GM23338 (cell line): ENCODE data around the gene PHAX. TPM values are rescaled to one million over a fixed set of nuclear protein-coding genes. Genes with fewer than 3 reads are reported as not detected.

Experiments
- ATAC-seq: fragments of 200-7000 bp; cut with Tn5 transposase; 3 replicates; pipeline ENCODE4 v1.9.1; 2020
- DNase-seq: peaks from one replicate; pipeline ENCODE4 v3.0.0-alpha.2; 2015; ENCODE audit warnings: low spot score
- H2AFZ ChIP-seq: fragments of 200-600 bp; sonication (generic); 2 replicates; pipeline ENCODE4 v1.8.0; 2016; ENCODE audit warnings: antibody characterized with exemption, mild to moderate bottlenecking, moderate library complexity
- H3F3A ChIP-seq: fragments of 200-600 bp; sonication (generic); replicated peaks from 2 replicates; pipeline ENCODE4 v1.8.0; 2017; ENCODE audit warnings: antibody characterized with exemption, mixed run types, low read depth
- H3K27ac ChIP-seq: fragments of 200-600 bp; sonication (generic); 2 replicates; pipeline ENCODE4 v1.6.1; 2016; ENCODE audit warnings: low read depth
- H3K27me3 ChIP-seq: fragments of 200-600 bp; sonication (generic); 2 replicates; pipeline ENCODE4 v1.8.0; 2016; ENCODE audit warnings: mild to moderate bottlenecking, mixed run types, moderate library complexity; ENCODE audit not compliant: insufficient read depth
- H3K36me3 ChIP-seq: fragments of 200-600 bp; sonication (generic); 2 replicates; pipeline ENCODE4 v1.8.0; 2016; ENCODE audit warnings: mild to moderate bottlenecking; ENCODE audit not compliant: insufficient read depth
- H3K4me1 ChIP-seq: fragments of 200-600 bp; sonication (generic); 2 replicates; pipeline ENCODE4 v1.8.0; 2016; ENCODE audit warnings: mild to moderate bottlenecking, moderate library complexity; ENCODE audit not compliant: insufficient read depth
- H3K4me2 ChIP-seq: fragments of 200-600 bp; sonication (generic); 2 replicates; pipeline ENCODE4 v1.7.1; 2017; ENCODE audit warnings: mixed run types
- H3K4me3 ChIP-seq: fragments of 200-600 bp; sonication (generic); 2 replicates; pipeline ENCODE4 v1.6.1; 2016; ENCODE audit warnings: mixed run types
- H3K79me2 ChIP-seq: fragments of 200-600 bp; sonication (generic); replicated peaks from 2 replicates; pipeline ENCODE4 v1.8.0; 2017; ENCODE audit warnings: mild to moderate bottlenecking; ENCODE audit not compliant: insufficient read depth
- H3K9me2 ChIP-seq: fragments of 200-600 bp; sonication (generic); 2 replicates; pipeline ENCODE4 v1.8.0; 2017; ENCODE audit not compliant: insufficient read depth
- H4K20me1 ChIP-seq: fragments of 200-600 bp; sonication (generic); replicated peaks from 2 replicates; pipeline ENCODE4 v1.8.0; 2017; ENCODE audit warnings: mild to moderate bottlenecking; ENCODE audit not compliant: insufficient read depth
- H3K27ac Mint-ChIP-seq: 2 replicates; pipeline ENCODE4 v1.8.0; 2020; ENCODE audit warnings: inconsistent platforms, mild to moderate bottlenecking, moderate library complexity, mixed read lengths
- H3K27me3 Mint-ChIP-seq: 3 replicates; pipeline ENCODE4 v1.8.0; 2022; ENCODE audit warnings: low read depth, mild to moderate bottlenecking, moderate library complexity, mixed read lengths, inconsistent platforms; ENCODE audit not compliant: insufficient read depth, poor library complexity
- H3K36me3 Mint-ChIP-seq: 3 replicates; pipeline ENCODE4 v1.8.0; 2021; ENCODE audit warnings: low read depth, mild to moderate bottlenecking, inconsistent platforms, moderate library complexity, mixed read lengths
- H3K4me1 Mint-ChIP-seq: 3 replicates; pipeline ENCODE4 v1.8.0; 2020; ENCODE audit warnings: mild to moderate bottlenecking, inconsistent platforms, mixed read lengths
- H3K4me3 Mint-ChIP-seq: 3 replicates; pipeline ENCODE4 v1.8.0; 2021; ENCODE audit warnings: moderate library complexity, mild to moderate bottlenecking, inconsistent platforms, mixed read lengths
- H3K9me3 Mint-ChIP-seq: 3 replicates; pipeline ENCODE4 v1.8.0; 2020; ENCODE audit warnings: moderate library complexity, mild to moderate bottlenecking, inconsistent platforms, mixed read lengths
- CREB1 ChIP-seq: fragments of 250-450 bp; sonication (Bioruptor Pico); IDR thresholded peaks from 2 replicates; pipeline ENCODE4 v1.5.0; 2020; ENCODE audit warnings: low read depth, mild to moderate bottlenecking, moderate library complexity
- EZH2 ChIP-seq: fragments of 200-600 bp; sonication (generic); IDR thresholded peaks from one replicate; pipeline ENCODE4 v1.8.0; 2017; ENCODE audit warnings: antibody characterized with exemption, mild to moderate bottlenecking, low read depth; ENCODE audit not compliant: unreplicated experiment
- EZH2phosphoT487 ChIP-seq: fragments of 200-600 bp; sonication (generic); IDR thresholded peaks from one replicate; pipeline ENCODE4 v1.8.1; 2018; ENCODE audit warnings: antibody characterized with exemption; ENCODE audit not compliant: unreplicated experiment
- JUNB ChIP-seq: IDR thresholded peaks from one replicate; pipeline ENCODE4 v1.6.1; 2016; ENCODE audit warnings: antibody characterized with exemption; ENCODE audit not compliant: unreplicated experiment
- NANOG ChIP-seq: IDR thresholded peaks from 2 replicates; pipeline ENCODE4 v1.6.1; 2016; ENCODE audit warnings: antibody characterized with exemption, borderline replicate concordance
- POLR2AphosphoS5 ChIP-seq: IDR thresholded peaks from 2 replicates; pipeline ENCODE4 v1.6.1; 2016; ENCODE audit warnings: antibody characterized with exemption, low read depth
- STAT1 ChIP-seq: IDR thresholded peaks from one replicate; pipeline ENCODE4 v1.6.1; 2016; ENCODE audit warnings: antibody characterized with exemption; ENCODE audit not compliant: unreplicated experiment
- ZNF114 ChIP-seq: fragments of 250-450 bp; sonication (Bioruptor Pico); IDR thresholded peaks from 2 replicates; pipeline ENCODE4 v1.5.0; 2020; ENCODE audit warnings: mild to moderate bottlenecking, moderate library complexity
- ZNF331 ChIP-seq: fragments of 250-450 bp; sonication (Bioruptor Pico); IDR thresholded peaks from 2 replicates; pipeline ENCODE4 v1.5.0; 2020; ENCODE audit warnings: low read depth, mild to moderate bottlenecking, moderate library complexity
- ZNF462 ChIP-seq: fragments of 250-450 bp; sonication (Bioruptor Pico); IDR thresholded peaks from 2 replicates; pipeline ENCODE4 v1.5.0; 2020; ENCODE audit warnings: mild to moderate bottlenecking, moderate library complexity
- polyA plus RNA-seq: library from polyadenylated mRNA; unstranded; fragments of >200 nt; fragmentation: Nextera tagmentation; extraction: Ambion mirVana; gene quantifications from 2 replicates; pipeline ENCODE4 v1.2.1, GENCODE V29; 2016
- total RNA-seq: library from RNA; depleted of rRNA; stranded (reverse); fragments of >200 nt; shearing (Covaris generic); gene quantifications from 2 replicates; pipeline ENCODE4 v1.2.3, GENCODE V29; 2014
- TF ChIP-seq, protein P1 (sequence below), 2 experiments: fragments of 200-600 bp in 1 of 2; sonication (generic) in 1 of 2; conservative IDR thresholded peaks; 2 replicates each; pipeline versions ENCODE4 v1.5.1 to v1.6.1; 2016 to 2017; ENCODE audit warnings: antibody characterized with exemption in 2 of 2, low read depth in 2 of 2, mild to moderate bottlenecking in 2 of 2, moderate library complexity in 1 of 2
- TF ChIP-seq, protein P2 (sequence below): IDR thresholded peaks from one replicate; pipeline ENCODE4 v1.6.1; 2018; ENCODE audit warnings: antibody characterized with exemption; ENCODE audit not compliant: unreplicated experiment
- TF ChIP-seq, protein P3 (sequence below): IDR thresholded peaks from 2 replicates; pipeline ENCODE4 v1.6.1; 2016; ENCODE audit warnings: antibody characterized with exemption

The PHAX gene
- total and polyA plus RNA-seq, 2 experiments from 2014 or later: 75.9 to 140 TPM

DNA sequence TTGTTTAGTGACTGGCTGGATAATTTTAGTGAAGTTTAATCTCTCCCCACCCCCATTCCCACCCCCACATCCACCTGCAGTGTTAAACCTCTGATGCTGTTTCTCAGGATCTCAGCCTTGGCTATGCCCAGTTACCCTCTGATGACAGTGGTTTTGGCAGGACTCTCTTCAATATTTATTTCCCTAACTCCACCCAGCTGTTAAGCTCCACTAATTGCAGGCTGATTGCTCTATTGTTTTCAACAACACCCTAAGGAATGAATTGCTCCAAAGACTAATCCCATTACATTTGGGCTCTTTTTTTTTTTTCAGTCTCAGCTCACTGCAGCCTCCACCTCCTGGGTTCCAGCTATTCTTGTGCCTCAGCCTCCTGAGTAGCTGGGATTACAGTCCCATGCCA is 46.3 kb downstream of the PHAX start:
- no peak overlapping the region for H3K4me3 ChIP-seq
- no peak overlapping the region for H2AFZ ChIP-seq
- peaks cover 8% of the 10 kb centered on the region; the same call in 2 of the 3 replicates for H3K36me3 Mint-ChIP-seq
- no peaks in the 10 kb centered on the region for H3K9me2 ChIP-seq
- peaks cover 15% of the 10 kb centered on the region for H3K9me3 Mint-ChIP-seq
- no peak overlapping the region for H3K27ac ChIP-seq
- H4K20me1 ChIP-seq: no peaks in the 10 kb centered on the region
- H3F3A ChIP-seq: no peaks in the 10 kb centered on the region
- H3K4me1 Mint-ChIP-seq: no peaks in the 10 kb centered on the region
- no peaks in the 10 kb centered on the region for H3K79me2 ChIP-seq
- H3K27me3 ChIP-seq: no peaks in the 10 kb centered on the region
- no peak overlapping the region for H3K4me3 Mint-ChIP-seq
- H3K27me3 Mint-ChIP-seq: peaks cover 3% of the 10 kb centered on the region
- no peaks in the 10 kb centered on the region for H3K4me1 ChIP-seq
- no peak for ATAC-seq
- no peak for DNase-seq
- H3K4me2 ChIP-seq: no peak overlapping the region
- no peak overlapping the region for H3K27ac Mint-ChIP-seq
- H3K36me3 ChIP-seq: no peaks in the 10 kb centered on the region; the same call in 1 of the 2 replicates
- TF ChIP-seq EZH2phosphoT487 (no peak), POLR2AphosphoS5 (no peak), EZH2 (no peak), ZNF462 (CRISPR knock-in tag) (no peak), CREB1 (CRISPR knock-in tag) (no peak), JUNB (no peak), STAT1 (no peak), ZNF114 (CRISPR knock-in tag) (no peak), ZNF331 (CRISPR knock-in tag) (no peak), NANOG (no peak)
- TF ChIP-seq, protein P1, sequence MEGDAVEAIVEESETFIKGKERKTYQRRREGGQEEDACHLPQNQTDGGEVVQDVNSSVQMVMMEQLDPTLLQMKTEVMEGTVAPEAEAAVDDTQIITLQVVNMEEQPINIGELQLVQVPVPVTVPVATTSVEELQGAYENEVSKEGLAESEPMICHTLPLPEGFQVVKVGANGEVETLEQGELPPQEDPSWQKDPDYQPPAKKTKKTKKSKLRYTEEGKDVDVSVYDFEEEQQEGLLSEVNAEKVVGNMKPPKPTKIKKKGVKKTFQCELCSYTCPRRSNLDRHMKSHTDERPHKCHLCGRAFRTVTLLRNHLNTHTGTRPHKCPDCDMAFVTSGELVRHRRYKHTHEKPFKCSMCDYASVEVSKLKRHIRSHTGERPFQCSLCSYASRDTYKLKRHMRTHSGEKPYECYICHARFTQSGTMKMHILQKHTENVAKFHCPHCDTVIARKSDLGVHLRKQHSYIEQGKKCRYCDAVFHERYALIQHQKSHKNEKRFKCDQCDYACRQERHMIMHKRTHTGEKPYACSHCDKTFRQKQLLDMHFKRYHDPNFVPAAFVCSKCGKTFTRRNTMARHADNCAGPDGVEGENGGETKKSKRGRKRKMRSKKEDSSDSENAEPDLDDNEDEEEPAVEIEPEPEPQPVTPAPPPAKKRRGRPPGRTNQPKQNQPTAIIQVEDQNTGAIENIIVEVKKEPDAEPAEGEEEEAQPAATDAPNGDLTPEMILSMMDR (conservative IDR thresholded peaks at IDR 0.05; ENCODE audit: low read depth in 2 of 2): no peak
- TF ChIP-seq, protein P2, sequence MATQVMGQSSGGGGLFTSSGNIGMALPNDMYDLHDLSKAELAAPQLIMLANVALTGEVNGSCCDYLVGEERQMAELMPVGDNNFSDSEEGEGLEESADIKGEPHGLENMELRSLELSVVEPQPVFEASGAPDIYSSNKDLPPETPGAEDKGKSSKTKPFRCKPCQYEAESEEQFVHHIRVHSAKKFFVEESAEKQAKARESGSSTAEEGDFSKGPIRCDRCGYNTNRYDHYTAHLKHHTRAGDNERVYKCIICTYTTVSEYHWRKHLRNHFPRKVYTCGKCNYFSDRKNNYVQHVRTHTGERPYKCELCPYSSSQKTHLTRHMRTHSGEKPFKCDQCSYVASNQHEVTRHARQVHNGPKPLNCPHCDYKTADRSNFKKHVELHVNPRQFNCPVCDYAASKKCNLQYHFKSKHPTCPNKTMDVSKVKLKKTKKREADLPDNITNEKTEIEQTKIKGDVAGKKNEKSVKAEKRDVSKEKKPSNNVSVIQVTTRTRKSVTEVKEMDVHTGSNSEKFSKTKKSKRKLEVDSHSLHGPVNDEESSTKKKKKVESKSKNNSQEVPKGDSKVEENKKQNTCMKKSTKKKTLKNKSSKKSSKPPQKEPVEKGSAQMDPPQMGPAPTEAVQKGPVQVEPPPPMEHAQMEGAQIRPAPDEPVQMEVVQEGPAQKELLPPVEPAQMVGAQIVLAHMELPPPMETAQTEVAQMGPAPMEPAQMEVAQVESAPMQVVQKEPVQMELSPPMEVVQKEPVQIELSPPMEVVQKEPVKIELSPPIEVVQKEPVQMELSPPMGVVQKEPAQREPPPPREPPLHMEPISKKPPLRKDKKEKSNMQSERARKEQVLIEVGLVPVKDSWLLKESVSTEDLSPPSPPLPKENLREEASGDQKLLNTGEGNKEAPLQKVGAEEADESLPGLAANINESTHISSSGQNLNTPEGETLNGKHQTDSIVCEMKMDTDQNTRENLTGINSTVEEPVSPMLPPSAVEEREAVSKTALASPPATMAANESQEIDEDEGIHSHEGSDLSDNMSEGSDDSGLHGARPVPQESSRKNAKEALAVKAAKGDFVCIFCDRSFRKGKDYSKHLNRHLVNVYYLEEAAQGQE: no peak
- TF ChIP-seq, protein P3, sequence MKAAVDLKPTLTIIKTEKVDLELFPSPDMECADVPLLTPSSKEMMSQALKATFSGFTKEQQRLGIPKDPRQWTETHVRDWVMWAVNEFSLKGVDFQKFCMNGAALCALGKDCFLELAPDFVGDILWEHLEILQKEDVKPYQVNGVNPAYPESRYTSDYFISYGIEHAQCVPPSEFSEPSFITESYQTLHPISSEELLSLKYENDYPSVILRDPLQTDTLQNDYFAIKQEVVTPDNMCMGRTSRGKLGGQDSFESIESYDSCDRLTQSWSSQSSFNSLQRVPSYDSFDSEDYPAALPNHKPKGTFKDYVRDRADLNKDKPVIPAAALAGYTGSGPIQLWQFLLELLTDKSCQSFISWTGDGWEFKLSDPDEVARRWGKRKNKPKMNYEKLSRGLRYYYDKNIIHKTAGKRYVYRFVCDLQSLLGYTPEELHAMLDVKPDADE: no peak
